ENCODE data around the gene NIPAL4.

GRCh38 chr5:157486221-157486681, 26.2 kb downstream of the NIPAL4 start:
- no peak for TF ChIP-seq POLR2A (IDR thresholded peaks at IDR 0.05)
- TF ChIP-seq, protein P1, sequence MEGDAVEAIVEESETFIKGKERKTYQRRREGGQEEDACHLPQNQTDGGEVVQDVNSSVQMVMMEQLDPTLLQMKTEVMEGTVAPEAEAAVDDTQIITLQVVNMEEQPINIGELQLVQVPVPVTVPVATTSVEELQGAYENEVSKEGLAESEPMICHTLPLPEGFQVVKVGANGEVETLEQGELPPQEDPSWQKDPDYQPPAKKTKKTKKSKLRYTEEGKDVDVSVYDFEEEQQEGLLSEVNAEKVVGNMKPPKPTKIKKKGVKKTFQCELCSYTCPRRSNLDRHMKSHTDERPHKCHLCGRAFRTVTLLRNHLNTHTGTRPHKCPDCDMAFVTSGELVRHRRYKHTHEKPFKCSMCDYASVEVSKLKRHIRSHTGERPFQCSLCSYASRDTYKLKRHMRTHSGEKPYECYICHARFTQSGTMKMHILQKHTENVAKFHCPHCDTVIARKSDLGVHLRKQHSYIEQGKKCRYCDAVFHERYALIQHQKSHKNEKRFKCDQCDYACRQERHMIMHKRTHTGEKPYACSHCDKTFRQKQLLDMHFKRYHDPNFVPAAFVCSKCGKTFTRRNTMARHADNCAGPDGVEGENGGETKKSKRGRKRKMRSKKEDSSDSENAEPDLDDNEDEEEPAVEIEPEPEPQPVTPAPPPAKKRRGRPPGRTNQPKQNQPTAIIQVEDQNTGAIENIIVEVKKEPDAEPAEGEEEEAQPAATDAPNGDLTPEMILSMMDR (IDR thresholded peaks at IDR 0.05), result no peak
- TF ChIP-seq EP300 (IDR thresholded peaks at IDR 0.05), result no peak
- no peak for TF ChIP-seq POLR2AphosphoS5 (IDR thresholded peaks at IDR 0.05)
